CD4-positive, alpha-beta memory T cell (primary cell): ENCODE data around the gene MAP3K14. TPM values are rescaled to one million over a fixed set of nuclear protein-coding genes. Genes with fewer than 3 reads are reported as not detected.
"Not testable (repeated sequence)": the region's sequence is repeated elsewhere in the genome, so short reads cannot be mapped to it uniquely, and the experiment has no call there.

Experiments
- CTCF ChIA-PET: fragments of 350-600 bp; sonication (Branson Sonifier 250); formaldehyde crosslinking; loops from one replicate; lab custom pipeline; 2021; ENCODE audit warnings: inconsistent platforms; ENCODE audit not compliant: partially characterized antibody; lab: Charles Lee
- POLR2A ChIA-PET: fragments of 350-600 bp; sonication (Branson Sonifier 250); formaldehyde crosslinking; loops from one replicate; lab custom pipeline; 2021; ENCODE audit not compliant: partially characterized antibody; lab: Charles Lee
- DNase-seq, 5 donors: peaks; one replicate each; pipeline versions ENCODE4 v3.0.0 to v3.0.0-alpha.2; 2020 to 2022; ENCODE audit warnings: mixed read lengths in 1 of 5
- H3K27ac ChIP-seq: one replicate; pipeline ENCODE4 v1.7.0; 2013; ENCODE audit warnings: low read depth, low read length
- H3K27me3 ChIP-seq: 2 replicates; pipeline ENCODE4 v1.7.0; 2013; ENCODE audit warnings: mild to moderate bottlenecking, low read length, moderate library complexity; ENCODE audit not compliant: insufficient read depth
- H3K36me3 ChIP-seq: 2 replicates; pipeline ENCODE4 v1.7.0; 2013; ENCODE audit warnings: mild to moderate bottlenecking, low read length, moderate library complexity; ENCODE audit not compliant: insufficient read depth
- H3K4me1 ChIP-seq: 2 replicates; pipeline ENCODE4 v1.7.0; 2013; ENCODE audit warnings: mild to moderate bottlenecking, low read length, moderate library complexity; ENCODE audit not compliant: insufficient read depth
- H3K4me3 ChIP-seq, 2 donors: one replicate each; pipeline ENCODE4 v1.7.0; 2013; ENCODE audit warnings: low read length in 2 of 2, mild to moderate bottlenecking in 1 of 2
- H3K9me3 ChIP-seq, 2 donors: one replicate each; pipeline ENCODE4 v1.7.0; 2013; ENCODE audit warnings: low read length in 2 of 2, control low read depth in 1 of 2; ENCODE audit not compliant: control insufficient read depth in 1 of 2
- H3K27ac Mint-ChIP-seq, 7 donors: one replicate each; pipeline ENCODE4 v1.8.0; 2020 to 2021; ENCODE audit warnings: mixed read lengths in 7 of 7, mild to moderate bottlenecking in 6 of 7, inconsistent platforms in 3 of 7, moderate library complexity in 3 of 7
- H3K27me3 Mint-ChIP-seq, 2 donors: one replicate each; pipeline ENCODE4 v1.8.0; 2020 to 2021; ENCODE audit warnings: mixed read lengths in 2 of 2
- H3K36me3 Mint-ChIP-seq, 2 donors: one replicate each; pipeline ENCODE4 v1.8.0; 2020 to 2021; ENCODE audit warnings: mixed read lengths in 2 of 2, inconsistent platforms in 1 of 2, mild to moderate bottlenecking in 1 of 2
- H3K4me1 Mint-ChIP-seq, 4 donors: one replicate each; pipeline ENCODE4 v1.8.0; 2020 to 2021; ENCODE audit warnings: mixed read lengths in 4 of 4, mild to moderate bottlenecking in 1 of 4
- H3K4me3 Mint-ChIP-seq, 8 donors: one replicate each; pipeline ENCODE4 v1.8.0; 2020 to 2021; ENCODE audit warnings: mixed read lengths in 8 of 8, mild to moderate bottlenecking in 7 of 8, moderate library complexity in 6 of 8, inconsistent platforms in 3 of 8
- H3K9me3 Mint-ChIP-seq, 8 donors: one replicate each; pipeline ENCODE4 v1.8.0; 2020 to 2021; ENCODE audit warnings: mixed read lengths in 8 of 8, mild to moderate bottlenecking in 5 of 8, inconsistent platforms in 3 of 8, moderate library complexity in 1 of 8
- intact Hi-C: fragments of 100-400 bp; cut with micrococcal nuclease; formaldehyde crosslinking; loops from one replicate; pipeline ENCODE4 v1.15.1; 2023
- polyA plus RNA-seq, 2 donors: library from polyadenylated mRNA; unstranded; fragments of 300-500 nt; fragmentation: Illumina TruSeq; gene quantifications; one replicate each; pipeline ENCODE4 v1.2.3, GENCODE V29; 2021
- total RNA-seq, 2 experiments: library from RNA; stranded (reverse); gene quantifications; one replicate each; pipeline ENCODE4 v1.2.3, GENCODE V29; 2021

MAP3K14 gene
- total and polyA plus RNA-seq, 4 experiments from 2014 or later: 2.3 to 49.3 (median 31.6) TPM

DNA sequence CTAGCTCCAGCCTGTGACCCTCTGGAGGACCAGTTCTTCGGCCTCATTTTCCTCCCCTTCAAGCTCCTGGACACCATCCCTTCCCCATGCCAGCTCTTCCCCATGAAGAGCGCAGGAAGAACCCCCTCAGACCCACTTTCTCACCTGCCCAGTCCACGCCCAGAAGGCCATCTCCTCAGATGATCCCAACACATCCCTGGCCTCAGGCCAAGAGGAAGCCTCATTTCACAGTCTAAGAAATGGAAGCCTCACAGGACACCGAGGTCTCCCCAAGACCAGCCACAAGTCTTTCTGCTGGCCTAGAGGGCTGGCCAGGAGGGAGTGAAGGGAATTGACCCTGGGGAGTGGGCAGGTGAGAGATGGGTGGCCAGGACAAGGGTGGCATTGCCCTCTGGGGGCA is 62.9 kb downstream of the MAP3K14 start:
- Histone ChIP-seq H3K9me3 (no peaks in the 10 kb centered on the region), H3K36me3 (peaks cover 5% of the 10 kb centered on the region), H3K27ac (no peak overlapping the region), H3K27me3 (no peaks in the 10 kb centered on the region), H3K4me3 (no peak overlapping the region), H3K4me1 (peaks cover 55% of the 10 kb centered on the region)
- POLR2A ChIA-PET: interaction anchor here (3.3 to 30.3 kb wide), 3 partner anchors 28 to 105 kb away, joined by 12 to 1143 read pairs (median 15); partner anchors contain the start of genes FMNL1, HEXIM1 and MAP3K14
- H3K9me3 Mint-ChIP-seq: no peaks in the 10 kb centered on the region
- peaks cover 7 to 17% of the 10 kb centered on the region in 2 donors for H3K36me3 Mint-ChIP-seq
- H3K27ac Mint-ChIP-seq: peak overlapping the region in 5 of 7 donors; percentile 36 to 89 (median 63)
- peak overlapping the region in 1 of 8 donors; percentile 15 for H3K4me3 Mint-ChIP-seq
- no peaks in the 10 kb centered on the region for H3K27me3 Mint-ChIP-seq
- H3K4me1 Mint-ChIP-seq: peaks cover 31 to 80% (median 48%) of the 10 kb centered on the region in 4 donors
- intact Hi-C loops: no loop called here
- no peak for DNase-seq
- CTCF ChIA-PET: interaction anchor here (1.6 to 3.3 kb wide), 2 partner anchors 18 to 35 kb away, joined by 4 to 13 read pairs; no protein-coding TSS in a partner anchor

DNA sequence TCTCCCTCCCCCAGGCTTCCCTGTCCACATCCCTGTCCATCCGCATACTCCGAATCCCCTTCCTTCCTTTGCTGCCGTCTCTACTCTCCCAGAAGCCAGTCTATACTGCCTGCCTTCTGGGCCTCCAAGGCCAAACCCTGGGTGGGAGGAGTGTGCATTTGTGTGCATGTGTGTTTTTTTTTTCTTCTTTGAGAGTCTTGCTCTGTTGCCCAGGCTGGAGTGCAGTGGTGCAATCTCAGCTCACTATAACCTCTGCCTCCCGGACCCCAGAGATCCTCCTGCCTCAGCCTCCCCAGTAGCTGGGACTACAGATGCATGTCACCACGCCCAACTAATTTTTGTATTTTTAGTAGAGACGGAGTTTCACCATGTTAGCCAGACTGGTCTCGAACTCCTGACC is 63.6 kb downstream of the MAP3K14 start:
- ChIA-PET POLR2A (interaction anchor here (3.3 to 30.3 kb wide), 3 partner anchors 28 to 105 kb away, joined by 12 to 1143 read pairs (median 15); partner anchors contain the start of genes FMNL1, HEXIM1 and MAP3K14), CTCF (interaction anchor here (1.6 kb wide), 1 partner anchor 19 kb away, joined by 4 read pairs; no protein-coding TSS in a partner anchor)
- DNase-seq, H3K27ac ChIP-seq, H3K36me3 ChIP-seq, H3K27me3 ChIP-seq, H3K9me3 Mint-ChIP-seq, H3K27me3 Mint-ChIP-seq, intact Hi-C loops, H3K9me3 ChIP-seq, H3K4me3 ChIP-seq: not testable (repeated sequence)
- Mint-ChIP-seq H3K4me3 (peak overlapping the region in 1 of 8 donors; percentile 54), H3K4me1 (peaks cover 35 to 83% (median 53%) of the 10 kb centered on the region in 4 donors), H3K27ac (peak overlapping the region; percentile 52 to 82 (median 70)), H3K36me3 (peaks cover 7 to 23% of the 10 kb centered on the region in 2 donors)
- H3K4me1 ChIP-seq: peaks cover 61% of the 10 kb centered on the region

- Histone ChIP-seq H3K9me3 (no peaks in the 10 kb centered on the region), H3K4me3 (no peak overlapping the region), H3K27ac (no peak overlapping the region), H3K36me3 (peaks cover 6% of the 10 kb centered on the region), H3K27me3 (no peaks in the 10 kb centered on the region), H3K4me1 (peaks cover 62% of the 10 kb centered on the region)
- Mint-ChIP-seq H3K36me3 (peaks cover 7 to 32% of the 10 kb centered on the region in 2 donors), H3K9me3 (no peaks in the 10 kb centered on the region), H3K4me3 (no peak overlapping the region), H3K4me1 (peaks cover 33 to 78% (median 57%) of the 10 kb centered on the region in 4 donors), H3K27ac (peak overlapping the region in 2 of 7 donors; percentile 51 to 76), H3K27me3 (no peaks in the 10 kb centered on the region)
- POLR2A ChIA-PET: interaction anchor here (3.3 to 30.3 kb wide), 2 partner anchors 26 to 65 kb away, joined by 15 to 1143 read pairs; partner anchors contain the start of genes FMNL1 and MAP3K14
- intact Hi-C loops: no loop called here
- CTCF ChIA-PET: interaction anchor here (2.0 kb wide), 1 partner anchor 15 kb away, joined by 5 read pairs; no protein-coding TSS in a partner anchor
- no peak for DNase-seq
Measured at GRCh38 chr17:45251931-45252330, 64.9 kb downstream of the MAP3K14 start.

DNA sequence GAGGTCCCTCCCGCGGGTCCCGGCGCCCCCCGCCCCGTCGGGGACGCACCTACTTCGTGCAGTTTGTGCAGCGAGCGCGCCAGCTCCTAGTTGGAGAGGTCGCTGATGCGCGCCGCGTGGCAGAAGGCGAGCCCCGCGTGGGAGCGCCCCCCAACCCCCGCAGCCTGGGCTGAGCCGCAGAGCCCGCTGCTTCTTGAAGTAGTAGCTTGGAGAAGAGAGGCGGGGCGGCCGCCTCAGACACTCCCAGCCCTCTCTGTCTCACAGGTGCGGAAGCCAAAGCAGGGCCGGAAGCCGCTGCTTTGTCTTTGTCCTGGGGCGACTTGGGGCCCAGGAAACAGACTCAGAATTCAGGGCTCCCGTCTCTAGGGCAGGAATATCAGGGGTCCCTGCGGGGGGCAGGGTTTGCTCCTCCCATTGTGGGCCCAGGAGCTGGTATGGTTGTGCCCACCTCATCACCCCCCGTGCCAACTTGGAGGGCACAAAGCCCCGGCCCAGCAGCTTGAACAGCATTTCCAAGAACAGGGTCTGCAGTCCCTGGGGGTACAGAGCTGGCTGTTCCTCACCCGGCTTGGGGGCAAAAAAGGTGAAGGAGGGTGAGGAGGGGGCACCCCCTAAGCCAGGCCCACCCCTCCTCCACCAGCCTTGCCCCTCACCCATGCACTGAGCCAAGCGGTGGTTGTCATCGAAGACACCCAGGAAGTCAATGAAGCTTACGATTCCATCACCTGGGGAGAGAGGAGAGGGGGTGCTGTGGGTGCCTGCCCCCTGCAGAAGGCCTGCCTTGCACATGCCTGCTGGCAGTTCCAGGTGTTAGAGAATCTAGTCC is 68.5 kb downstream of the MAP3K14 start:
- H3K27ac ChIP-seq: peak overlapping the region; percentile 91
- H3K4me1 ChIP-seq: peaks cover 78% of the 10 kb centered on the region
- POLR2A ChIA-PET: interaction anchor here (1.0 to 30.3 kb wide), 15 partner anchors 8 to 187 kb away, joined by 3 to 1143 read pairs (median 17); partner anchors contain the start of genes FMNL1, HEXIM1, HEXIM2 and MAP3K14
- H3K27me3 Mint-ChIP-seq: no peaks in the 10 kb centered on the region
- H3K4me3 Mint-ChIP-seq: peak overlapping the region; percentile 85 to 91 (median 89)
- H3K27ac Mint-ChIP-seq: peak overlapping the region; percentile 96 to 99 (median 97)
- no peaks in the 10 kb centered on the region for H3K9me3 ChIP-seq
- H3K36me3 ChIP-seq: peaks cover 42% of the 10 kb centered on the region
- peak; percentile 82 to 93 (median 85) for DNase-seq
- H3K9me3 Mint-ChIP-seq: no peaks in the 10 kb centered on the region
- no peaks in the 10 kb centered on the region for H3K27me3 ChIP-seq
- peak overlapping the region; percentile 81 to 89 for H3K4me3 ChIP-seq
- intact Hi-C loops: loop anchor here (2.0 to 5.0 kb wide), 2 partner anchors 64 to 186 kb away; partner anchors contain the start of gene NMT1
- H3K36me3 Mint-ChIP-seq: peaks cover 13 to 57% of the 10 kb centered on the region in 2 donors
- H3K4me1 Mint-ChIP-seq: peaks cover 29 to 84% (median 56%) of the 10 kb centered on the region in 4 donors
- CTCF ChIA-PET: interaction anchor here (0.8 to 8.9 kb wide), 19 partner anchors 11 to 163 kb away, joined by 3 to 58 read pairs (median 5); partner anchors contain the start of genes ACBD4, FMNL1 and MAP3K14

DNA sequence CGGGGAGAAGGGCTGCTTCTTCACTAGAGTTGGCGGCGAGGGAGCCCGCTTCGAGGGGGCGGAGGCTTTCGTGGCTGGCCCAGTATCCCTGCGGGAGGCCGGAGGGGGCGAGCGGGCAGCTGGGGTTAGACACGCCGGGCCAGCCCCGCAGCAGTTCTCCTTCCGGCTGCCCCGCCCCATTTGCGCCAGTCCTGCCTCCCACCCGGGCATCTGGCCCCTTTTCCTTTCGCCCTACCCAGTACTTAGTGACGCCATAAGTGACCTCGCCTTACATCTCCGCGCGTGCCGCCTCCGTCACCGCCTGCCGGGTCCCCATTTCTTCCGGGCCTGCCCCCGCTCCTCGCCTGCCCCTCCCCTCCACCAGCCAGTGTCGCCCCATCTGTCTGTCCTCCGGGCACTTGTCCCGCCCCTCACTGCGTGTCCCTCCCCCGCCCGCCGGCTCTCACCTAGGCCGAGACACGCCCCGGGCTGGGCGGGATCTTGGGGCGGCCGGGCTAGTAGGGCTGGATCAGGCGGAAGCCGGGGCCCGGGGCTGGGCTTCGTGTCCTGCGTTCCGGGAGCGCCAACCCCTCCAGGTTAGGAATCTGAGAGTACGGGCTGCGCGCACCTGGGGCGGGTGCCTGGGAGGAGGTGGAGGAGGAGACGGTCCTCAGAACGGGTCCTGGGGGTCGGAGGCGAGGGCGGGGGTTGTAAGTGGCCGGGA is 69.2 kb downstream of the MAP3K14 start:
- H3K27me3 Mint-ChIP-seq: no peaks in the 10 kb centered on the region
- peaks cover 74% of the 10 kb centered on the region for H3K4me1 ChIP-seq
- peak overlapping the region; percentile 85 to 91 (median 89) for H3K4me3 Mint-ChIP-seq
- no peaks in the 10 kb centered on the region for H3K9me3 ChIP-seq
- ChIA-PET CTCF (interaction anchor here (0.6 to 8.9 kb wide), 19 partner anchors 9 to 163 kb away, joined by 3 to 58 read pairs (median 5); partner anchors contain the start of genes ACBD4, FMNL1 and MAP3K14), POLR2A (interaction anchor here (0.7 to 30.3 kb wide), 18 partner anchors 9 to 187 kb away, joined by 3 to 1143 read pairs (median 10); partner anchors contain the start of genes FMNL1, HEXIM1, HEXIM2 and MAP3K14)
- H3K4me3 ChIP-seq: peak overlapping the region; percentile 42 to 81
- peaks cover 50% of the 10 kb centered on the region for H3K36me3 ChIP-seq
- peak overlapping the region; percentile 94 to 99 (median 98) for H3K27ac Mint-ChIP-seq
- no peaks in the 10 kb centered on the region for H3K27me3 ChIP-seq
- H3K27ac ChIP-seq: peak overlapping the region; percentile 91
- intact Hi-C loops: loop anchor here (1.0 to 5.0 kb wide), 10 partner anchors 12 to 185 kb away; partner anchors contain the start of genes HEXIM1, HEXIM2, MAP3K14 and NMT1
- peaks cover 18 to 60% of the 10 kb centered on the region in 2 donors for H3K36me3 Mint-ChIP-seq
- peak; percentile 92 to 99 (median 93) for DNase-seq
- H3K9me3 Mint-ChIP-seq: no peaks in the 10 kb centered on the region
- H3K4me1 Mint-ChIP-seq: peaks cover 24 to 80% (median 51%) of the 10 kb centered on the region in 4 donors

- Mint-ChIP-seq H3K27me3 (no peaks in the 10 kb centered on the region), H3K4me3 (peak overlapping the region; percentile 85 to 91 (median 88)), H3K36me3 (peaks cover 23 to 64% of the 10 kb centered on the region in 2 donors), H3K9me3 (no peaks in the 10 kb centered on the region), H3K27ac (peak overlapping the region; percentile 94 to 99 (median 98)), H3K4me1 (peaks cover 21 to 77% (median 48%) of the 10 kb centered on the region in 4 donors)
- H3K27me3 ChIP-seq: no peaks in the 10 kb centered on the region
- peak overlapping the region in 1 of 2 donors; percentile 81 for H3K4me3 ChIP-seq
- POLR2A ChIA-PET: interaction anchor here (0.7 to 30.3 kb wide), 11 partner anchors 8 to 138 kb away, joined by 3 to 1143 read pairs (median 23); partner anchors contain the start of genes FMNL1, HEXIM1, HEXIM2 and MAP3K14
- H3K36me3 ChIP-seq: peaks cover 55% of the 10 kb centered on the region
- intact Hi-C loops: loop anchor here (1.0 to 5.0 kb wide), 9 partner anchors 12 to 185 kb away; partner anchors contain the start of genes HEXIM1, HEXIM2, MAP3K14 and NMT1
- H3K27ac ChIP-seq: peak overlapping the region; percentile 91
- no peaks in the 10 kb centered on the region for H3K9me3 ChIP-seq
- DNase-seq: peak in 3 of 5 donors; percentile 82 to 93 (median 86)
- CTCF ChIA-PET: interaction anchor here (0.6 to 8.9 kb wide), 15 partner anchors 10 to 164 kb away, joined by 3 to 58 read pairs (median 6); partner anchors contain the start of gene FMNL1
- H3K4me1 ChIP-seq: peaks cover 75% of the 10 kb centered on the region
Measured at GRCh38 chr17:45246861-45247428, 69.9 kb downstream of the MAP3K14 start.
